ENCODE data around the gene LILRB5.

DNA sequence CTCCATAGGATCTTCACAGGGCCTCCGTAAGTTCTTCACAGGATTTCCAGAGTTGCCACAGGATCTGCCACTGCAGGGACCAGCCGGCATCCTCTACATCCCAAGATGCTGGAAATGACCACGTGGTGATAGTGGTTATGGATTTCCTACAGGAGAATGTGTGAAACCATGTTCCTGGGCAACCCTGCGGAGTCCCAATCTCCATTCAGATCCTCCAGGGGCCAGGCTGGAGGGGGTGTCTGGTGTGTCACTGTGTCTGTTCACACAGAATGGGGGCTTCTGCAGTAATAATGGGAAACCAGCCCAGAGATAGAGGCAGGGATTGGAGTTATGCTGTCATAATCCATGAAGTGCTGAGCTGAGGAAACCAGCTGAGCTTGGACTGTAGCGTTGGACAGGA, 23.1 kb downstream of the LILRB5 start:
- TF ChIP-seq, protein P1, sequence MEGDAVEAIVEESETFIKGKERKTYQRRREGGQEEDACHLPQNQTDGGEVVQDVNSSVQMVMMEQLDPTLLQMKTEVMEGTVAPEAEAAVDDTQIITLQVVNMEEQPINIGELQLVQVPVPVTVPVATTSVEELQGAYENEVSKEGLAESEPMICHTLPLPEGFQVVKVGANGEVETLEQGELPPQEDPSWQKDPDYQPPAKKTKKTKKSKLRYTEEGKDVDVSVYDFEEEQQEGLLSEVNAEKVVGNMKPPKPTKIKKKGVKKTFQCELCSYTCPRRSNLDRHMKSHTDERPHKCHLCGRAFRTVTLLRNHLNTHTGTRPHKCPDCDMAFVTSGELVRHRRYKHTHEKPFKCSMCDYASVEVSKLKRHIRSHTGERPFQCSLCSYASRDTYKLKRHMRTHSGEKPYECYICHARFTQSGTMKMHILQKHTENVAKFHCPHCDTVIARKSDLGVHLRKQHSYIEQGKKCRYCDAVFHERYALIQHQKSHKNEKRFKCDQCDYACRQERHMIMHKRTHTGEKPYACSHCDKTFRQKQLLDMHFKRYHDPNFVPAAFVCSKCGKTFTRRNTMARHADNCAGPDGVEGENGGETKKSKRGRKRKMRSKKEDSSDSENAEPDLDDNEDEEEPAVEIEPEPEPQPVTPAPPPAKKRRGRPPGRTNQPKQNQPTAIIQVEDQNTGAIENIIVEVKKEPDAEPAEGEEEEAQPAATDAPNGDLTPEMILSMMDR (conservative IDR thresholded peaks at IDR 0.05; ENCODE audit: low read depth, low read length) = no peak
- TF ChIP-seq RAD21 (IDR thresholded peaks at IDR 0.05; ENCODE audit: low read length) (no peak), SMC3 (IDR thresholded peaks at IDR 0.05; ENCODE audit: low read depth, low read length) (no peak), POLR2A (IDR thresholded peaks at IDR 0.05; ENCODE audit: low read depth, low read length) (no peak), RFX5 (IDR thresholded peaks at IDR 0.05; ENCODE audit: low read depth, low read length) (no peak), MAZ (IDR thresholded peaks at IDR 0.05; ENCODE audit: borderline replicate concordance, low read depth, low read length) (no peak), MXI1 (IDR thresholded peaks at IDR 0.05; ENCODE audit: borderline replicate concordance, low read depth, low read length) (no peak), MAFK (IDR thresholded peaks at IDR 0.05; ENCODE audit: low read depth, low read length) (no peak), FOS (IDR thresholded peaks at IDR 0.05; ENCODE audit: low read depth, low read length) (no peak), BHLHE40 (IDR thresholded peaks at IDR 0.05; ENCODE audit: low read depth, low read length) (no peak)
- TF ChIP-seq, protein P2, sequence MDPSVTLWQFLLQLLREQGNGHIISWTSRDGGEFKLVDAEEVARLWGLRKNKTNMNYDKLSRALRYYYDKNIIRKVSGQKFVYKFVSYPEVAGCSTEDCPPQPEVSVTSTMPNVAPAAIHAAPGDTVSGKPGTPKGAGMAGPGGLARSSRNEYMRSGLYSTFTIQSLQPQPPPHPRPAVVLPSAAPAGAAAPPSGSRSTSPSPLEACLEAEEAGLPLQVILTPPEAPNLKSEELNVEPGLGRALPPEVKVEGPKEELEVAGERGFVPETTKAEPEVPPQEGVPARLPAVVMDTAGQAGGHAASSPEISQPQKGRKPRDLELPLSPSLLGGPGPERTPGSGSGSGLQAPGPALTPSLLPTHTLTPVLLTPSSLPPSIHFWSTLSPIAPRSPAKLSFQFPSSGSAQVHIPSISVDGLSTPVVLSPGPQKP (IDR thresholded peaks at IDR 0.05; ENCODE audit: borderline replicate concordance, low read depth, low read length) = no peak
- TF ChIP-seq, protein P3, sequence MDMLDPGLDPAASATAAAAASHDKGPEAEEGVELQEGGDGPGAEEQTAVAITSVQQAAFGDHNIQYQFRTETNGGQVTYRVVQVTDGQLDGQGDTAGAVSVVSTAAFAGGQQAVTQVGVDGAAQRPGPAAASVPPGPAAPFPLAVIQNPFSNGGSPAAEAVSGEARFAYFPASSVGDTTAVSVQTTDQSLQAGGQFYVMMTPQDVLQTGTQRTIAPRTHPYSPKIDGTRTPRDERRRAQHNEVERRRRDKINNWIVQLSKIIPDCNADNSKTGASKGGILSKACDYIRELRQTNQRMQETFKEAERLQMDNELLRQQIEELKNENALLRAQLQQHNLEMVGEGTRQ (IDR thresholded peaks at IDR 0.05; ENCODE audit: low read depth, low read length) = no peak
